Sigmoid colon (tissue), 4 donors: ENCODE measurements around the gene KDM4F.

Experiments
- EP300 ChIP-seq, 4 donors: sonication (generic); formaldehyde crosslinking; IDR thresholded peaks; one replicate each; pipeline ENCODE4 v1.6.1; 2017; ENCODE audit warnings: antibody characterized with exemption in 4 of 4
- POLR2A ChIP-seq, 2 donors: fragments of 450-650 bp; IDR thresholded peaks; one replicate each; pipeline ENCODE4 v1.6.1; 2016; ENCODE audit warnings: antibody characterized with exemption in 2 of 2, mild to moderate bottlenecking in 2 of 2, moderate library complexity in 2 of 2
- TF ChIP-seq, protein P1 (sequence below), 4 experiments: fragments of 450-650 bp in 3 of 4; fragments of 200-600 bp in 1 of 4; IDR thresholded peaks; one replicate each; pipeline ENCODE4 v1.5.1; 2016 to 2019; ENCODE audit warnings: antibody characterized with exemption in 4 of 4, mild to moderate bottlenecking in 3 of 4, moderate library complexity in 2 of 4

DNA sequence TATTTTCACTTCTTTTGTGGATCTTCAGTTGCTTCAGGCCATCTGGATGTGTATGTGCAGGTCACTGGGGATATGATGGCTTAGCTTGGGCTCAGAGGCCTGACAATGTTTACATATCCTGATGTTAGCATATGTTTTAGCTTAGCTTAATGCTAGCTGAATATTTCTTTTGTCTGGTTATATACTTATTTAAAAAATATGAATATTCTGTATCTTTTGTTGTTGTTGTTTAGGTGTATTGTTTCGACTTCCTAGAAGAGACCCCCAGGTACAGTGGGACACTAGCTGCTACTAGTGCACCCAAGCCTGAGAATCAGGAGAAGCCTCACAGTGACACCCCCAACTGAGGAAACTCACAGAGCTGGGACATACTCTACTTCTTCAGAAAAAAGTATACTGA, 24.3 kb upstream of the KDM4F start, which contains the start of gene KDM4E:
- TF ChIP-seq, protein P1, sequence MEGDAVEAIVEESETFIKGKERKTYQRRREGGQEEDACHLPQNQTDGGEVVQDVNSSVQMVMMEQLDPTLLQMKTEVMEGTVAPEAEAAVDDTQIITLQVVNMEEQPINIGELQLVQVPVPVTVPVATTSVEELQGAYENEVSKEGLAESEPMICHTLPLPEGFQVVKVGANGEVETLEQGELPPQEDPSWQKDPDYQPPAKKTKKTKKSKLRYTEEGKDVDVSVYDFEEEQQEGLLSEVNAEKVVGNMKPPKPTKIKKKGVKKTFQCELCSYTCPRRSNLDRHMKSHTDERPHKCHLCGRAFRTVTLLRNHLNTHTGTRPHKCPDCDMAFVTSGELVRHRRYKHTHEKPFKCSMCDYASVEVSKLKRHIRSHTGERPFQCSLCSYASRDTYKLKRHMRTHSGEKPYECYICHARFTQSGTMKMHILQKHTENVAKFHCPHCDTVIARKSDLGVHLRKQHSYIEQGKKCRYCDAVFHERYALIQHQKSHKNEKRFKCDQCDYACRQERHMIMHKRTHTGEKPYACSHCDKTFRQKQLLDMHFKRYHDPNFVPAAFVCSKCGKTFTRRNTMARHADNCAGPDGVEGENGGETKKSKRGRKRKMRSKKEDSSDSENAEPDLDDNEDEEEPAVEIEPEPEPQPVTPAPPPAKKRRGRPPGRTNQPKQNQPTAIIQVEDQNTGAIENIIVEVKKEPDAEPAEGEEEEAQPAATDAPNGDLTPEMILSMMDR (IDR thresholded peaks at IDR 0.05) = no peak
- TF ChIP-seq POLR2A (IDR thresholded peaks at IDR 0.05) (no peak), EP300 (IDR thresholded peaks at IDR 0.05) (no peak)
